B cell (primary cell): Measurements from ENCODE around the gene UCP2.

Experiments used
- EZH2 ChIP-seq: IDR thresholded peaks from 2 replicates; pipeline ENCODE4 v1.6.1; 2012; ENCODE audit warnings: borderline replicate concordance, low read depth, mild to moderate bottlenecking, moderate library complexity, low read length; ENCODE audit not compliant: insufficient read depth, poor library complexity, severe bottlenecking
- TF ChIP-seq, protein P1 (sequence below): fragments of 200-600 bp; IDR thresholded peaks from one replicate; pipeline ENCODE4 v1.8.0; 2022; ENCODE audit warnings: antibody characterized with exemption, mild to moderate bottlenecking

DNA sequence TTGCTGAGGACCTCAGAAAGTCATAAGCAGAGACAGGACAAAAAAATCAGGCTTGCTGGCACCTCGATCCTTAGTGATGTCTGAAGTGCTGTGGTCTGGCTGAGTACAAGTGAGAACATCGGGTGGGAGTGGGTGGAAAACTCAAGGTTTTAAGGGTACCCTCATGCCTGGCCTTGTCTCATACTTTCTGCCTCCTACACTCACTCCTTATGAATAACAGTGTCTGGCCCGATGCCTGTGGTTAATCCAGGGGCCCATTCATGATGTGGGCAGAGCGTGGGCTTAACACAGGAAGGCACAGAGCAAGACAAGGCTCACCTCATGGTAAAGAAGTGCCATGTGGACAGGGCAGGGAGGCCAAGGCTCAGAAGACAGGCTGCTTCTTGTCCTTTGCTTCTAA is 37.2 kb upstream of the UCP2 start:
- TF ChIP-seq, protein P1, sequence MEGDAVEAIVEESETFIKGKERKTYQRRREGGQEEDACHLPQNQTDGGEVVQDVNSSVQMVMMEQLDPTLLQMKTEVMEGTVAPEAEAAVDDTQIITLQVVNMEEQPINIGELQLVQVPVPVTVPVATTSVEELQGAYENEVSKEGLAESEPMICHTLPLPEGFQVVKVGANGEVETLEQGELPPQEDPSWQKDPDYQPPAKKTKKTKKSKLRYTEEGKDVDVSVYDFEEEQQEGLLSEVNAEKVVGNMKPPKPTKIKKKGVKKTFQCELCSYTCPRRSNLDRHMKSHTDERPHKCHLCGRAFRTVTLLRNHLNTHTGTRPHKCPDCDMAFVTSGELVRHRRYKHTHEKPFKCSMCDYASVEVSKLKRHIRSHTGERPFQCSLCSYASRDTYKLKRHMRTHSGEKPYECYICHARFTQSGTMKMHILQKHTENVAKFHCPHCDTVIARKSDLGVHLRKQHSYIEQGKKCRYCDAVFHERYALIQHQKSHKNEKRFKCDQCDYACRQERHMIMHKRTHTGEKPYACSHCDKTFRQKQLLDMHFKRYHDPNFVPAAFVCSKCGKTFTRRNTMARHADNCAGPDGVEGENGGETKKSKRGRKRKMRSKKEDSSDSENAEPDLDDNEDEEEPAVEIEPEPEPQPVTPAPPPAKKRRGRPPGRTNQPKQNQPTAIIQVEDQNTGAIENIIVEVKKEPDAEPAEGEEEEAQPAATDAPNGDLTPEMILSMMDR = no peak
- TF ChIP-seq EZH2 = no peak
